ENCODE measurements around the gene ETV4. TPM values are rescaled to one million over a fixed set of nuclear protein-coding genes. Genes with fewer than 3 reads are reported as not detected.

ETV4 gene
- total and polyA plus RNA-seq, 2 donors (not counting 1 experiment from before 2014, with no cell fraction given): not detected

- TF ChIP-seq CTCF (IDR thresholded peaks at IDR 0.05) (no peak), EZH2 (IDR thresholded peaks at IDR 0.05; ENCODE audit: borderline replicate concordance, insufficient read depth, low read depth, low read length, poor library complexity, severe bottlenecking) (no peak)
- WGBS (ENCODE audit: insufficient coverage): 97% methylated on average over 5 of the region's 7 CpGs
These were observed 37.2 kb upstream of the ETV4 start for GRCh38 chr17:43583332-43583731.

GRCh38 chr17:43581613-43582012 lies 35.5 kb upstream of the ETV4 start:
- intact Hi-C loops (cut with micrococcal nuclease): no loop called here
- no peaks in the 10 kb centered on the region for H3K9me3 Mint-ChIP-seq (ENCODE audit: insufficient read depth)
- Histone ChIP-seq H3K79me2 (ENCODE audit: control insufficient read depth, insufficient read depth, low read length) (no peaks in the 10 kb centered on the region), H3K4me2 (replicated peaks; ENCODE audit: low read depth, low read length, poor library complexity, severe bottlenecking) (no peak overlapping the region), H3K9ac (ENCODE audit: low read length) (no peak overlapping the region), H3K4me1 (ENCODE audit: control insufficient read depth in 2 of 2, insufficient read depth in 2 of 2, low read length in 2 of 2) (peaks cover 22 to 25% of the 10 kb centered on the region in 2 donors), H3K9me3 (ENCODE audit: control extremely low read depth in 1 of 3, control insufficient read depth in 2 of 3, insufficient read depth in 1 of 3, low read length in 2 of 3) (no peaks in the 10 kb centered on the region), H3K4me3 (ENCODE audit: control extremely low read depth in 1 of 5, extremely low read depth in 1 of 5, insufficient read depth in 1 of 5, low read depth in 2 of 5, low read length in 4 of 5) (no peak overlapping the region), H3K27ac (ENCODE audit: low read length in 2 of 2) (no peak overlapping the region), H4K20me1 (ENCODE audit: control insufficient read depth, insufficient read depth, low read length, poor library complexity, severe bottlenecking) (no peaks in the 10 kb centered on the region), H2AFZ (ENCODE audit: insufficient read depth, low read depth, low read length, poor library complexity, severe bottlenecking) (no peak overlapping the region), H3K27me3 (replicated peaks in 1 of 4; ENCODE audit: control extremely low read depth in 1 of 4, control insufficient read depth in 3 of 4, insufficient read depth in 4 of 4, low read length in 3 of 4) (no peaks in the 10 kb centered on the region), H3K36me3 (replicated peaks in 1 of 2; ENCODE audit: control extremely low read depth in 1 of 2, control insufficient read depth in 1 of 2, extremely low read depth in 1 of 2, insufficient read depth in 2 of 2, low read length in 1 of 2) (no peaks in the 10 kb centered on the region)
- ChIA-PET CTCF (interaction anchor here (9.1 kb wide), 1 partner anchor 182 kb away, joined by 153 read pairs; the partner anchor contains the start of gene SOST), POLR2A (no interaction called here)
- H3K27me3 Mint-ChIP-seq: no peaks in the 10 kb centered on the region
- 95% methylated on average over 2 of the region's 4 CpGs for WGBS (ENCODE audit: insufficient coverage)
- peaks cover 27% of the 10 kb centered on the region for H3K4me1 Mint-ChIP-seq
- TF ChIP-seq EZH2 (IDR thresholded peaks at IDR 0.05; ENCODE audit: borderline replicate concordance, insufficient read depth, low read depth, low read length, poor library complexity, severe bottlenecking): no peak
- DNase-seq (no peak), ATAC-seq (ENCODE audit: low read depth) (no peak)
- no peak overlapping the region for H3K27ac Mint-ChIP-seq
- no peak overlapping the region for H3K4me3 Mint-ChIP-seq

More at GRCh38 chr17:43583332-43583731, 37.2 kb upstream of the ETV4 start:
- Histone ChIP-seq H3K9me3 (ENCODE audit: control extremely low read depth in 1 of 3, control insufficient read depth in 2 of 3, insufficient read depth in 1 of 3, low read length in 2 of 3) (peaks cover 0 to 8% (median 4%) of the 10 kb centered on the region in 3 donors), H3K27me3 (replicated peaks in 1 of 4; ENCODE audit: control extremely low read depth in 1 of 4, control insufficient read depth in 3 of 4, insufficient read depth in 4 of 4, low read length in 3 of 4) (no peaks in the 10 kb centered on the region), H3K27ac (ENCODE audit: low read length in 2 of 2) (no peak overlapping the region), H3K4me2 (replicated peaks; ENCODE audit: low read depth, low read length, poor library complexity, severe bottlenecking) (no peak overlapping the region), H3K4me3 (ENCODE audit: control extremely low read depth in 1 of 5, extremely low read depth in 1 of 5, insufficient read depth in 1 of 5, low read depth in 2 of 5, low read length in 4 of 5) (no peak overlapping the region), H3K9ac (ENCODE audit: low read length) (no peak overlapping the region), H4K20me1 (ENCODE audit: control insufficient read depth, insufficient read depth, low read length, poor library complexity, severe bottlenecking) (no peaks in the 10 kb centered on the region), H3K4me1 (ENCODE audit: control insufficient read depth in 2 of 2, insufficient read depth in 2 of 2, low read length in 2 of 2) (peaks cover 15 to 16% of the 10 kb centered on the region in 2 donors), H2AFZ (ENCODE audit: insufficient read depth, low read depth, low read length, poor library complexity, severe bottlenecking) (no peak overlapping the region), H3K36me3 (replicated peaks in 1 of 2; ENCODE audit: control extremely low read depth in 1 of 2, control insufficient read depth in 1 of 2, extremely low read depth in 1 of 2, insufficient read depth in 2 of 2, low read length in 1 of 2) (no peaks in the 10 kb centered on the region), H3K79me2 (ENCODE audit: control insufficient read depth, insufficient read depth, low read length) (no peaks in the 10 kb centered on the region)
- no peaks in the 10 kb centered on the region for H3K27me3 Mint-ChIP-seq
- CTCF ChIA-PET: interaction anchor here (1.0 to 1.6 kb wide), 2 partner anchors 90 to 178 kb away, joined by 3 to 7 read pairs; no protein-coding TSS in a partner anchor
- POLR2A ChIA-PET: no interaction called here
- no peak for DNase-seq
- no peak overlapping the region for H3K4me3 Mint-ChIP-seq
- H3K4me1 Mint-ChIP-seq: peaks cover 19% of the 10 kb centered on the region
- intact Hi-C loops (cut with micrococcal nuclease): no loop called here
- H3K9me3 Mint-ChIP-seq (ENCODE audit: insufficient read depth): no peaks in the 10 kb centered on the region
- ATAC-seq (ENCODE audit: low read depth): no peak
- H3K27ac Mint-ChIP-seq: no peak overlapping the region
